Measurements from ENCODE around the gene RNF26. TPM values are rescaled to one million over a fixed set of nuclear protein-coding genes. Genes with fewer than 3 reads are reported as not detected.

RNF26 gene
- total and polyA plus RNA-seq, 4 donors = 5.2 to 27.1 (median 16.8) TPM

- peaks cover 15% of the 10 kb centered on the region for H3K36me3 ChIP-seq (ENCODE audit: control insufficient read depth, insufficient read depth, low read length)
- peak overlapping the region; percentile 70 for H3K27ac ChIP-seq (ENCODE audit: low read depth, low read length)
- peak in 1 of 6 donors; percentile 72 for DNase-seq (ENCODE audit: low read depth in 4 of 6, low spot score in 6 of 6)
- 50% methylated on average over 17 of the region's 17 CpGs for whole genome bisulfite sequencing (ENCODE audit: insufficient coverage)
- H3K4me1 ChIP-seq (ENCODE audit: control insufficient read depth, insufficient read depth, low read length) = peaks cover 95% of the 10 kb centered on the region
- no peaks in the 10 kb centered on the region for H3K9me3 ChIP-seq (ENCODE audit: control insufficient read depth, insufficient read depth, low read length)
- H3K27me3 ChIP-seq (ENCODE audit: control insufficient read depth, insufficient read depth, low read length) = no peaks in the 10 kb centered on the region
- H3K4me3 ChIP-seq (ENCODE audit: low read depth, low read length) = no peak overlapping the region
Observed at GRCh38 chr11:119368121-119369034, 34.1 kb downstream of the RNF26 start.

- Histone ChIP-seq H3K4me3 (ENCODE audit: low read depth, low read length) (no peak overlapping the region), H3K27ac (ENCODE audit: low read depth, low read length) (peak overlapping the region; percentile 70), H3K27me3 (ENCODE audit: control insufficient read depth, insufficient read depth, low read length) (no peaks in the 10 kb centered on the region), H3K9me3 (ENCODE audit: control insufficient read depth, insufficient read depth, low read length) (no peaks in the 10 kb centered on the region), H3K36me3 (ENCODE audit: control insufficient read depth, insufficient read depth, low read length) (peaks cover 16% of the 10 kb centered on the region), H3K4me1 (ENCODE audit: control insufficient read depth, insufficient read depth, low read length) (peaks cover 99% of the 10 kb centered on the region)
- WGBS (ENCODE audit: insufficient coverage) = 68% methylated on average over 7 of the region's 13 CpGs
- DNase-seq (ENCODE audit: low read depth in 4 of 6, low spot score in 6 of 6) = no peak
Observed at GRCh38 chr11:119369132-119369925, 35.0 kb downstream of the RNF26 start.

- no peaks in the 10 kb centered on the region for H3K9me3 ChIP-seq (ENCODE audit: control insufficient read depth, insufficient read depth, low read length)
- H3K4me1 ChIP-seq (ENCODE audit: control insufficient read depth, insufficient read depth, low read length) = peaks cover 99% of the 10 kb centered on the region
- H3K4me3 ChIP-seq (ENCODE audit: low read depth, low read length) = no peak overlapping the region
- WGBS (ENCODE audit: insufficient coverage) = 81% methylated on average over 7 of the region's 8 CpGs
- DNase-seq (ENCODE audit: low read depth in 4 of 6, low spot score in 6 of 6) = no peak
- no peaks in the 10 kb centered on the region for H3K27me3 ChIP-seq (ENCODE audit: control insufficient read depth, insufficient read depth, low read length)
- H3K36me3 ChIP-seq (ENCODE audit: control insufficient read depth, insufficient read depth, low read length) = peaks cover 16% of the 10 kb centered on the region
- peak overlapping the region; percentile 6 for H3K27ac ChIP-seq (ENCODE audit: low read depth, low read length)
Observed at GRCh38 chr11:119370486-119371046, 36.2 kb downstream of the RNF26 start.

GRCh38 chr11:119371067-119371601 lies 36.8 kb downstream of the RNF26 start:
- WGBS (ENCODE audit: insufficient coverage) = 52% methylated on average over 7 of the region's 8 CpGs

GRCh38 chr11:119371778-119372182 lies 37.5 kb downstream of the RNF26 start:
- Histone ChIP-seq H3K36me3 (ENCODE audit: control insufficient read depth, insufficient read depth, low read length) (peaks cover 16% of the 10 kb centered on the region), H3K27ac (ENCODE audit: low read depth, low read length) (no peak overlapping the region), H3K9me3 (ENCODE audit: control insufficient read depth, insufficient read depth, low read length) (no peaks in the 10 kb centered on the region), H3K4me1 (ENCODE audit: control insufficient read depth, insufficient read depth, low read length) (peaks cover 100% of the 10 kb centered on the region), H3K4me3 (ENCODE audit: low read depth, low read length) (no peak overlapping the region), H3K27me3 (ENCODE audit: control insufficient read depth, insufficient read depth, low read length) (peaks cover 2% of the 10 kb centered on the region)
- DNase-seq (ENCODE audit: low read depth in 4 of 6, low spot score in 6 of 6) = peak in 2 of 6 donors; percentile 64 to 78
- 0% methylated on average over 1 of the region's 8 CpGs for WGBS (ENCODE audit: insufficient coverage)

More at GRCh38 chr11:119371067-119371601, 36.8 kb downstream of the RNF26 start:
- no peak for DNase-seq (ENCODE audit: low read depth in 4 of 6, low spot score in 6 of 6)
- H3K27me3 ChIP-seq (ENCODE audit: control insufficient read depth, insufficient read depth, low read length) = peaks cover 2% of the 10 kb centered on the region
- H3K36me3 ChIP-seq (ENCODE audit: control insufficient read depth, insufficient read depth, low read length) = peaks cover 16% of the 10 kb centered on the region
- peaks cover 99% of the 10 kb centered on the region for H3K4me1 ChIP-seq (ENCODE audit: control insufficient read depth, insufficient read depth, low read length)
- no peak overlapping the region for H3K27ac ChIP-seq (ENCODE audit: low read depth, low read length)
- no peaks in the 10 kb centered on the region for H3K9me3 ChIP-seq (ENCODE audit: control insufficient read depth, insufficient read depth, low read length)
- H3K4me3 ChIP-seq (ENCODE audit: low read depth, low read length) = no peak overlapping the region

- Histone ChIP-seq H3K27ac (ENCODE audit: low read depth, low read length) (no peak overlapping the region), H3K9me3 (ENCODE audit: control insufficient read depth, insufficient read depth, low read length) (no peaks in the 10 kb centered on the region), H3K4me3 (ENCODE audit: low read depth, low read length) (no peak overlapping the region), H3K27me3 (ENCODE audit: control insufficient read depth, insufficient read depth, low read length) (peaks cover 2% of the 10 kb centered on the region), H3K4me1 (ENCODE audit: control insufficient read depth, insufficient read depth, low read length) (peaks cover 100% of the 10 kb centered on the region), H3K36me3 (ENCODE audit: control insufficient read depth, insufficient read depth, low read length) (peaks cover 16% of the 10 kb centered on the region)
- no peak for DNase-seq (ENCODE audit: low read depth in 4 of 6, low spot score in 6 of 6)
- 84% methylated on average over 24 of the region's 26 CpGs for WGBS (ENCODE audit: insufficient coverage)
Observed at GRCh38 chr11:119372260-119373058, 38.1 kb downstream of the RNF26 start.

- H3K27ac ChIP-seq (ENCODE audit: low read depth, low read length) = peak overlapping the region; percentile 99
- DNase-seq (ENCODE audit: low read depth in 4 of 6, low spot score in 6 of 6) = no peak
- no peaks in the 10 kb centered on the region for H3K9me3 ChIP-seq (ENCODE audit: control insufficient read depth, insufficient read depth, low read length)
- no peak overlapping the region for H3K4me3 ChIP-seq (ENCODE audit: low read depth, low read length)
- 80% methylated on average over 23 of the region's 23 CpGs for WGBS (ENCODE audit: insufficient coverage)
- peaks cover 16% of the 10 kb centered on the region for H3K36me3 ChIP-seq (ENCODE audit: control insufficient read depth, insufficient read depth, low read length)
- H3K4me1 ChIP-seq (ENCODE audit: control insufficient read depth, insufficient read depth, low read length) = peaks cover 100% of the 10 kb centered on the region
- peaks cover 2% of the 10 kb centered on the region for H3K27me3 ChIP-seq (ENCODE audit: control insufficient read depth, insufficient read depth, low read length)
Observed at GRCh38 chr11:119373059-119373920, 39.0 kb downstream of the RNF26 start.

- H3K4me3 ChIP-seq (ENCODE audit: low read depth, low read length) = no peak overlapping the region
- H3K4me1 ChIP-seq (ENCODE audit: control insufficient read depth, insufficient read depth, low read length) = peaks cover 100% of the 10 kb centered on the region
- H3K27ac ChIP-seq (ENCODE audit: low read depth, low read length) = peak overlapping the region; percentile 99
- WGBS (ENCODE audit: insufficient coverage) = 38% methylated on average over 4 of the region's 5 CpGs
- peaks cover 16% of the 10 kb centered on the region for H3K36me3 ChIP-seq (ENCODE audit: control insufficient read depth, insufficient read depth, low read length)
- H3K27me3 ChIP-seq (ENCODE audit: control insufficient read depth, insufficient read depth, low read length) = peaks cover 2% of the 10 kb centered on the region
- no peaks in the 10 kb centered on the region for H3K9me3 ChIP-seq (ENCODE audit: control insufficient read depth, insufficient read depth, low read length)
- peak in 4 of 6 donors; percentile 65 to 92 (median 84) for DNase-seq (ENCODE audit: low read depth in 4 of 6, low spot score in 6 of 6)
Observed at GRCh38 chr11:119373921-119374631, 39.7 kb downstream of the RNF26 start.

Data from spinal cord (tissue), 10 donors.